PC-3 (cell line): ENCODE data around the gene SNX8.

Source experiments
- EZH2 ChIP-seq: fragments of 300-600 bp; sonication (generic); IDR thresholded peaks from one replicate; pipeline ENCODE4 v1.6.1; 2017; ENCODE audit warnings: antibody characterized with exemption, mild to moderate bottlenecking, low read length; ENCODE audit not compliant: unreplicated experiment
- EZH2phosphoT487 ChIP-seq: fragments of 300-600 bp; sonication (generic); IDR thresholded peaks from 2 replicates; pipeline ENCODE4 v1.6.1; 2018; ENCODE audit warnings: mild to moderate bottlenecking, antibody characterized with exemption, low read length, borderline replicate concordance
- TF ChIP-seq, protein P1 (sequence below): fragments of 300-600 bp; sonication (generic); conservative IDR thresholded peaks from 2 replicates; pipeline ENCODE4 v1.5.1; 2017; ENCODE audit warnings: antibody characterized with exemption, low read depth, mild to moderate bottlenecking, low read length

GRCh38 chr7:2316578-2316977 lies 2.3 kb upstream of the SNX8 start:
- TF ChIP-seq EZH2 (no peak), EZH2phosphoT487 (no peak)
- TF ChIP-seq, protein P1, sequence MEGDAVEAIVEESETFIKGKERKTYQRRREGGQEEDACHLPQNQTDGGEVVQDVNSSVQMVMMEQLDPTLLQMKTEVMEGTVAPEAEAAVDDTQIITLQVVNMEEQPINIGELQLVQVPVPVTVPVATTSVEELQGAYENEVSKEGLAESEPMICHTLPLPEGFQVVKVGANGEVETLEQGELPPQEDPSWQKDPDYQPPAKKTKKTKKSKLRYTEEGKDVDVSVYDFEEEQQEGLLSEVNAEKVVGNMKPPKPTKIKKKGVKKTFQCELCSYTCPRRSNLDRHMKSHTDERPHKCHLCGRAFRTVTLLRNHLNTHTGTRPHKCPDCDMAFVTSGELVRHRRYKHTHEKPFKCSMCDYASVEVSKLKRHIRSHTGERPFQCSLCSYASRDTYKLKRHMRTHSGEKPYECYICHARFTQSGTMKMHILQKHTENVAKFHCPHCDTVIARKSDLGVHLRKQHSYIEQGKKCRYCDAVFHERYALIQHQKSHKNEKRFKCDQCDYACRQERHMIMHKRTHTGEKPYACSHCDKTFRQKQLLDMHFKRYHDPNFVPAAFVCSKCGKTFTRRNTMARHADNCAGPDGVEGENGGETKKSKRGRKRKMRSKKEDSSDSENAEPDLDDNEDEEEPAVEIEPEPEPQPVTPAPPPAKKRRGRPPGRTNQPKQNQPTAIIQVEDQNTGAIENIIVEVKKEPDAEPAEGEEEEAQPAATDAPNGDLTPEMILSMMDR, result no peak
